Glutamatergic neuron (in vitro differentiated cells): ENCODE results near the gene AMH. TPM values are rescaled to one million over a fixed set of nuclear protein-coding genes. Genes with fewer than 3 reads are reported as not detected.

Source experiments
- DNase-seq: peaks from one replicate; pipeline ENCODE4 v3.0.0; 2022
- H3K27ac Mint-ChIP-seq: one replicate; pipeline ENCODE4 v1.8.0; 2020; ENCODE audit warnings: mild to moderate bottlenecking, mixed read lengths, inconsistent platforms; ENCODE audit not compliant: unreplicated experiment
- H3K27me3 Mint-ChIP-seq: one replicate; pipeline ENCODE4 v1.8.0; 2020; ENCODE audit warnings: mild to moderate bottlenecking, moderate library complexity, mixed read lengths, inconsistent platforms; ENCODE audit not compliant: unreplicated experiment
- H3K36me3 Mint-ChIP-seq: one replicate; pipeline ENCODE4 v1.8.0; 2020; ENCODE audit warnings: mild to moderate bottlenecking, mixed read lengths, inconsistent platforms; ENCODE audit not compliant: unreplicated experiment
- H3K4me1 Mint-ChIP-seq: one replicate; pipeline ENCODE4 v1.8.0; 2020; ENCODE audit warnings: mild to moderate bottlenecking, low read depth, mixed read lengths, inconsistent platforms; ENCODE audit not compliant: unreplicated experiment
- H3K4me3 Mint-ChIP-seq: one replicate; pipeline ENCODE4 v1.8.0; 2020; ENCODE audit warnings: mild to moderate bottlenecking, mixed read lengths, inconsistent platforms; ENCODE audit not compliant: unreplicated experiment
- H3K9me3 Mint-ChIP-seq: one replicate; pipeline ENCODE4 v1.8.0; 2020; ENCODE audit warnings: mild to moderate bottlenecking, moderate library complexity, mixed read lengths, inconsistent platforms; ENCODE audit not compliant: unreplicated experiment
- CTCF ChIP-seq: fragments of 200-600 bp; sonication (generic); IDR thresholded peaks from one replicate; pipeline ENCODE4 v1.5.0; 2021; ENCODE audit not compliant: partially characterized antibody, unreplicated experiment
- total RNA-seq: library from RNA; stranded (reverse); fragmentation: NEBNext Ultra II Directional; extraction: Animal tissue kit (Norgen Biotek cat#: 25700); gene quantifications from one replicate; pipeline ENCODE4 v1.2.1, GENCODE V29; 2021; ENCODE audit not compliant: unreplicated experiment

The AMH gene
- total RNA-seq, 1 donor from 2014 or later, result 11.0 TPM

DNA sequence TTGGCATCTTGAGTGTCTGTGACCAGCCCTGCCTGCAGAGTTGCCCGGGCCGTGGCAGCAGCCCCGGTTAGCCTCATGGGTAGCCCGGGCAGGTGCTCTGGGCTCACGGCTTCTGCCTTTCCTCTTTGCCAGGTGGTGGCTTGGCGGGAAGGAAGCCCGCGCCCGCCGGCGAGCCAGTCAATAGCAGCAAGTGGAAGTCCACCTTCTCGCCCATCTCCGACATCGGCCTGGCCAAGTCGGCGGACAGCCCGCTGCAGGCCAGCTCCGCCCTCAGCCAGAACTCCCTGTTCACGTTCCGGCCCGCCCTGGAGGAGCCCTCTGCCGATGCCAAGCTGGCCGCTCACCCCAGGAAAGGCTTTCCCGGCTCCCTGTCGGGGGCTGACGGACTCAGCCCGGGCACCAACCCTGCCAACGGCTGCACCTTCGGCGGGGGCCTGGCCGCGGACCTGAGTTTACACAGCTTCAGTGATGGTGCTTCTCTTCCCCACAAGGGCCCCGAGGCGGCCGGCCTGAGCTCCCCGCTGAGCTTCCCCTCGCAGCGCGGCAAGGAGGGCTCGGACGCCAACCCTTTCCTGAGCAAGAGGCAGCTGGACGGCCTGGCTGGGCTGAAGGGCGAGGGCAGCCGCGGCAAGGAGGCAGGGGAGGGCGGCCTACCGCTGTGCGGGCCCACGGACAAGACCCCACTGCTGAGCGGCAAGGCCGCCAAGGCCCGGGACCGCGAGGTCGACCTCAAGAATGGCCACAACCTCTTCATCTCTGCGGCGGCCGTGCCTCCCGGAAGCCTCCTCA lies 22.9 kb upstream of the AMH start:
- DNase-seq, result no peak
- peaks cover 13% of the 10 kb centered on the region for H3K9me3 Mint-ChIP-seq

DNA sequence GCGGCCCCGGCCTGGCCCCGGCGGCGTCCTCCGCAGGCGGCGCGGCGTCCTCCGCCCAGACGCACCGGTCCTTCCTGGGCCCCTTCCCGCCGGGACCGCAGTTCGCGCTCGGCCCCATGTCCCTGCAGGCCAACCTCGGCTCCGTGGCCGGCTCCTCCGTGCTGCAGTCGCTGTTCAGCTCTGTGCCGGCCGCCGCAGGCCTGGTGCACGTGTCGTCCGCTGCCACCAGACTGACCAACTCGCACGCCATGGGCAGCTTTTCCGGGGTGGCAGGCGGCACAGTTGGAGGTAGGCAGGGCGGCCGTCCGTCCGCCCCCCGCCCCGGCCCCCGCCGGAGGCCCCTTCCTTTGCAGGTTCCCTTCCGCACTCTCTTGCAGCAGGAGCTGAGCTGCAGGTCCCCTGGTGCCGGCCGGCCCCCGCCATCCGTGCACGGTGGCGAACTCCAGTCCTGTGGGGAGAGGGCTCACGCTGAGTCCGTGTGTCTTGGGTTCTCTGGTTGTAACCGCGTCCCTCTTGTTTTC lies 22.2 kb upstream of the AMH start:
- peaks cover 3% of the 10 kb centered on the region for H3K4me1 Mint-ChIP-seq
- TF ChIP-seq CTCF, result no peak
- no peak for DNase-seq
- H3K9me3 Mint-ChIP-seq, result peaks cover 13% of the 10 kb centered on the region
- H3K4me3 Mint-ChIP-seq, result no peak overlapping the region
- H3K27me3 Mint-ChIP-seq, result peaks cover 5% of the 10 kb centered on the region
- H3K27ac Mint-ChIP-seq, result no peak overlapping the region
- H3K36me3 Mint-ChIP-seq, result no peaks in the 10 kb centered on the region

More for the DNA sequence above, 22.9 kb upstream of the AMH start:
- Mint-ChIP-seq H3K27ac (no peak overlapping the region), H3K4me3 (no peak overlapping the region), H3K36me3 (no peaks in the 10 kb centered on the region), H3K27me3 (peaks cover 5% of the 10 kb centered on the region), H3K4me1 (peaks cover 3% of the 10 kb centered on the region)
- TF ChIP-seq CTCF, result no peak

DNA sequence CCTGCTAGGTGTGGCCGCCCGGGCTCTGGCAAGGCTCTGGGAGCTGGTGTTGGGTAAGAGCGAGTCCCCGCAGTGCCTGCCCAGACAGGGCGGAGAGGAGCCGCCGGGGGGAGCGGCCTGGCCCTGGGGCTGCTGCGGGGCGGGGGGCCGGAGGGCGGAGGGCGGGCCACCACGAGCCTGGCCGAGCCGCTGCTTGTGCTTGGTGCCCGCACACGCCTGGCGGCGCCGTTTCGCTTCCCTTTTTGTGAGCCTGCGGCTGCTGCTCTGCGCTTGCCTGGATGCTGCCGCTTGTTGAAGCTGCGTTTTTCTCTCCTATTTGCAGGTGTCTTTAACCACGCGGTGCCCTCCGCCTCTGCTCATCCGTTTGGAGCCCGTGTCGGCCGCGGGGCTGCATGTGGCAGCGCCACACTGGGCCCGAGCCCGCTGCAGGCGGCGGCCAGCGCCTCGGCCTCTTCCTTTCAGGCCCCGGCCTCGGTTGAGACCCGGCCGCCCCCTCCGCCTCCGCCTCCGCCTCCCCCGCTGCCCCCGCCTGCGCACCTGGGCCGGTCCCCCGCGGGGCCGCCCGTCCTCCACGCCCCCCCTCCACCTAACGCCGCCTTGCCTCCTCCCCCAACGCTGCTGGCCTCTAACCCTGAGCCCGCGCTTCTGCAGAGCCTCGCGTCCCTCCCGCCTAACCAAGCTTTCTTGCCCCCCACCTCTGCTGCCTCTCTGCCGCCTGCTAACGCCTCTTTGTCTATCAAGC lies 21.5 kb upstream of the AMH start:
- Mint-ChIP-seq H3K36me3 (no peaks in the 10 kb centered on the region), H3K9me3 (peaks cover 17% of the 10 kb centered on the region), H3K4me3 (no peak overlapping the region), H3K4me1 (peaks cover 3% of the 10 kb centered on the region), H3K27me3 (peaks cover 5% of the 10 kb centered on the region), H3K27ac (no peak overlapping the region)
- TF ChIP-seq CTCF, result no peak
- DNase-seq, result no peak

DNA sequence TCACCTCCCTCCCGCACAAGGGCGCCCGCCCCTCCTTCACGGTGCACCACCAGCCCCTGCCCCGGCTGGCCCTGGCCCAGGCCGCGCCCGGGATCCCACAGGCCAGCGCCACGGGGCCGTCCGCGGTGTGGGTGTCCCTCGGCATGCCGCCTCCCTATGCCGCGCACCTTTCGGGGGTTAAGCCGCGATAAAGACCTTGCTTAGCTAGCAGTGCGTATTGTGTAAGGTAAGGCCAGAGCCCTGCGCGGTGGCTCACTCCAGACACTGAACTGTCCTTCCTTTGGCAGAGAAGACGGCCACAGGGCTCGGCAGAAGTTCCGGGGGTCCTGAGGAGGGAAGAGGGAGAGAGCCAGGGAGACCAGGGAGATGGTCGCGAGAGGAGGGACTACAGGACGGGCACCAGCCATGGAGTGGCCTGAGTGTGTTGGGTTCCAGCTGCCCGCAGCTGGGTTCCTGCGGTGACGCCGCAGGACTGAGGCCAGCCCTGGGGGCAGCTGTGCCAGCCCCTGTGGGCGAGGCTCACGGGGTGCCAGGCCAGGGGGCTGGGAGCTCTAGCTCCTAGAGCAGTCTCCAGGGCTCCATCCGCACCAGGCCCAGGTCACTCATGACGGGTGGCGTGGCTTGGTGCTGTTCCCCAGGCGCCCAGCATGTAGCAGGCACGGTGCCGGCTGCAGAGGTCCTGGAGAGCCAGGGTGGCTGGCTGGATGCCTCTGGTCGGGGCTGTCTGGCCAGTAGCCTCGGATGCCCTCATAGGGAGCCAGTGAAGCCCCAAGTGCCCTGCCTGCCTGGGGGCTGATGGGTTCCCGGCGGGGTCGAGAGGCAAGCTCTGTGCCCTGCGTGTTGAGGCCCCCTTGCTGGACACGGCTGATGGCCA lies 20.7 kb upstream of the AMH start:
- H3K36me3 Mint-ChIP-seq, result no peaks in the 10 kb centered on the region
- no peak overlapping the region for H3K27ac Mint-ChIP-seq
- H3K27me3 Mint-ChIP-seq, result peaks cover 5% of the 10 kb centered on the region
- peaks cover 3% of the 10 kb centered on the region for H3K4me1 Mint-ChIP-seq
- TF ChIP-seq CTCF, result no peak
- peaks cover 18% of the 10 kb centered on the region for H3K9me3 Mint-ChIP-seq
- no peak for DNase-seq
- no peak overlapping the region for H3K4me3 Mint-ChIP-seq
